Gastroesophageal sphincter (tissue), 4 donors: ENCODE data around the gene CNTNAP1. TPM values are rescaled to one million over a fixed set of nuclear protein-coding genes. Genes with fewer than 3 reads are reported as not detected.

Source experiments
- ATAC-seq: fragments of 150-250 bp; one replicate; pipeline ENCODE4 v1.9.1; 2016; ENCODE audit warnings: mild to moderate bottlenecking, moderate library complexity
- H3K27ac ChIP-seq, 4 donors: fragments of 200-600 bp; sonication (generic) in 3 of 4; 1 replicate in 3 of 4; 2 replicates in 1 of 4; pipeline ENCODE4 v1.5.1; 2016 to 2019
- H3K27me3 ChIP-seq: fragments of 200-600 bp; sonication (generic); one replicate; pipeline ENCODE4 v1.5.1; 2019
- H3K36me3 ChIP-seq, 2 donors: fragments of 200-600 bp; sonication (generic); one replicate each; pipeline ENCODE4 v1.5.1; 2019; ENCODE audit warnings: control low read depth in 1 of 2
- H3K4me1 ChIP-seq, 3 donors: fragments of 200-600 bp; sonication (generic); 1 replicate in 2 of 3; 2 replicates in 1 of 3; pipeline ENCODE4 v1.5.1; 2016 to 2019; ENCODE audit warnings: control low read depth in 2 of 3
- H3K4me3 ChIP-seq, 2 donors: fragments of 200-600 bp; sonication (generic); one replicate each; pipeline ENCODE4 v1.5.1; 2019; ENCODE audit warnings: mild to moderate bottlenecking in 1 of 2, moderate library complexity in 1 of 2
- H3K9me3 ChIP-seq, 3 donors: fragments of 200-600 bp; sonication (generic); one replicate each; pipeline ENCODE4 v1.5.1; 2017 to 2019; ENCODE audit warnings: control low read depth in 2 of 3
- EP300 ChIP-seq: sonication (generic); formaldehyde crosslinking; IDR thresholded peaks from one replicate; pipeline ENCODE4 v1.6.1; 2017; ENCODE audit warnings: antibody characterized with exemption, mild to moderate bottlenecking
- POLR2A ChIP-seq, 2 donors: fragments of 450-650 bp; IDR thresholded peaks; one replicate each; pipeline ENCODE4 v1.6.1; 2017; ENCODE audit warnings: antibody characterized with exemption in 2 of 2, mild to moderate bottlenecking in 2 of 2, moderate library complexity in 1 of 2
- POLR2AphosphoS5 ChIP-seq: sonication (generic); formaldehyde crosslinking; IDR thresholded peaks from one replicate; pipeline ENCODE4 v1.6.1; 2017; ENCODE audit warnings: antibody characterized with exemption
- WGBS, 2 donors: methylation state at CpG; one replicate each; pipeline ENCODE4 v1.1.5; 2018; ENCODE audit warnings: low coverage in 1 of 2; 5-methylcytosine and 5-hydroxymethylcytosine counted together
- total RNA-seq, 4 donors: library from RNA; depleted of rRNA; stranded (reverse); fragments of >200 nt; gene quantifications; one replicate each; pipeline ENCODE4 v1.1.0, GENCODE V29; 2016
- TF ChIP-seq, protein P1 (sequence below), 4 experiments: fragments of 200-600 bp in 2 of 4; fragments of 450-650 bp in 2 of 4; sonication (generic) in 1 of 4; IDR thresholded peaks; one replicate each; pipeline ENCODE4 v1.5.1; 2017 to 2019; ENCODE audit warnings: antibody characterized with exemption in 4 of 4, mild to moderate bottlenecking in 2 of 4, moderate library complexity in 2 of 4

CNTNAP1 gene
- total RNA-seq, 4 donors from 2014 or later, result 1.7 to 14.5 (median 9.1) TPM

GRCh38 chr17:42690596-42690995 is 8.3 kb downstream of the CNTNAP1 start:
- Histone ChIP-seq H3K9me3 (no peaks in the 10 kb centered on the region), H3K27ac (no peak overlapping the region), H3K36me3 (peaks cover 0 to 100% of the 10 kb centered on the region in 2 donors), H3K4me1 (no peaks in the 10 kb centered on the region), H3K27me3 (no peaks in the 10 kb centered on the region), H3K4me3 (no peak overlapping the region)
- no peak for ATAC-seq
- 73 to 100% methylated on average over 1 to 5 of the region's 10 CpGs for WGBS, 2 donors
- TF ChIP-seq, protein P1, sequence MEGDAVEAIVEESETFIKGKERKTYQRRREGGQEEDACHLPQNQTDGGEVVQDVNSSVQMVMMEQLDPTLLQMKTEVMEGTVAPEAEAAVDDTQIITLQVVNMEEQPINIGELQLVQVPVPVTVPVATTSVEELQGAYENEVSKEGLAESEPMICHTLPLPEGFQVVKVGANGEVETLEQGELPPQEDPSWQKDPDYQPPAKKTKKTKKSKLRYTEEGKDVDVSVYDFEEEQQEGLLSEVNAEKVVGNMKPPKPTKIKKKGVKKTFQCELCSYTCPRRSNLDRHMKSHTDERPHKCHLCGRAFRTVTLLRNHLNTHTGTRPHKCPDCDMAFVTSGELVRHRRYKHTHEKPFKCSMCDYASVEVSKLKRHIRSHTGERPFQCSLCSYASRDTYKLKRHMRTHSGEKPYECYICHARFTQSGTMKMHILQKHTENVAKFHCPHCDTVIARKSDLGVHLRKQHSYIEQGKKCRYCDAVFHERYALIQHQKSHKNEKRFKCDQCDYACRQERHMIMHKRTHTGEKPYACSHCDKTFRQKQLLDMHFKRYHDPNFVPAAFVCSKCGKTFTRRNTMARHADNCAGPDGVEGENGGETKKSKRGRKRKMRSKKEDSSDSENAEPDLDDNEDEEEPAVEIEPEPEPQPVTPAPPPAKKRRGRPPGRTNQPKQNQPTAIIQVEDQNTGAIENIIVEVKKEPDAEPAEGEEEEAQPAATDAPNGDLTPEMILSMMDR (IDR thresholded peaks at IDR 0.05), result no peak
- TF ChIP-seq POLR2AphosphoS5 (no peak), POLR2A (IDR thresholded peaks at IDR 0.05) (no peak), EP300 (no peak)

GRCh38 chr17:42691021-42691545 is 8.8 kb downstream of the CNTNAP1 start:
- Histone ChIP-seq H3K4me3 (no peak overlapping the region), H3K27ac (no peak overlapping the region), H3K27me3 (no peaks in the 10 kb centered on the region), H3K36me3 (peaks cover 0 to 100% of the 10 kb centered on the region in 2 donors), H3K9me3 (no peaks in the 10 kb centered on the region), H3K4me1 (no peaks in the 10 kb centered on the region)
- 60 to 100% methylated on average over 1 to 5 of the region's 12 CpGs for WGBS, 2 donors
- TF ChIP-seq, protein P1 (IDR thresholded peaks at IDR 0.05), result no peak
- no peak for TF ChIP-seq POLR2AphosphoS5
- no peak for TF ChIP-seq POLR2A (IDR thresholded peaks at IDR 0.05)
- no peak for ATAC-seq

DNA sequence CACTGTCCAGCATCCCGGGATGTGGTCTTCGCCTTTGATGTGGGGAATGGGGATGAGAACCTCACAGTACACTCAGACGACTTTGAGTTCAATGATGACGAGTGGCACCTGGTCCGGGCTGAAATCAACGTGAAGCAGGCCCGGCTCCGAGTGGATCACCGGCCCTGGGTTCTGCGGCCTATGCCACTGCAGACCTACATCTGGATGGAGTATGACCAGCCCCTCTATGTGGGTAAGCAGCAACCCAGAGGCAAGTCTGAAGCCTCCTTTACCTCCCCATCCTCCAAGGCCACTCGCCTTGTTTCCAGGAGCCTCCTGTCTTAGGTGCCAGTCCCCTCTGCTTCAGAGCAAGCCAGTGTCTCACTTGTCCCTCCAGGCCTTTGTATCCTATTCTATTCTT is 10.2 kb downstream of the CNTNAP1 start:
- Histone ChIP-seq H3K27ac (no peak overlapping the region), H3K27me3 (no peaks in the 10 kb centered on the region), H3K9me3 (no peaks in the 10 kb centered on the region), H3K36me3 (peaks cover 0 to 100% of the 10 kb centered on the region in 2 donors), H3K4me1 (no peaks in the 10 kb centered on the region), H3K4me3 (no peak overlapping the region)
- ATAC-seq, result no peak
- TF ChIP-seq POLR2A (IDR thresholded peaks at IDR 0.05) (no peak), EP300 (no peak), POLR2AphosphoS5 (no peak)
- TF ChIP-seq, protein P1 (IDR thresholded peaks at IDR 0.05), result no peak
- 66 to 88% methylated on average over 3 to 7 of the region's 11 CpGs for WGBS, 2 donors

DNA sequence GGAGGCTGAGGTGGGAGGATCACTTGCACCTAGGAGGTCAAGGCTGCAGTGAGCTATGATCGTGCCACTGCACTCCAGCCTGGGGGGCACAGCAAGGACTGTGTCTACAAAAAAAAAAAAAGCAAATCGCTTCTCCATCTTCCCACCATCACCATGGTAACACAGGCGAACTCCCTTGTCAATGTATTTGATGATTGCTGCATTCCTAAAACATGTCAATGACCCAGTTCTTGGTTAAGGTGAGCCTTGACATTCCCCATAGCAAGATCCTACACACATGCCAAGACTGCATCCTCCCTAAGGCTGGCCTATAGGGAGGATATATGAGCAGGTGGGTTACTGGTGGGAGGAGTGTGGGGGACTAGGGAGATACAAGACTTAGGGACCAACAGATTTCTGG is 12.2 kb downstream of the CNTNAP1 start:
- WGBS, 2 donors, result 81 to 82% methylated on average over 3 of the region's 3 CpGs
- peaks cover 0 to 98% of the 10 kb centered on the region in 2 donors for H3K36me3 ChIP-seq

GRCh38 chr17:42695500-42695899 is 13.2 kb downstream of the CNTNAP1 start:
- peaks cover 0 to 98% of the 10 kb centered on the region in 2 donors for H3K36me3 ChIP-seq

More for the DNA sequence above, 12.2 kb downstream of the CNTNAP1 start:
- no peak for TF ChIP-seq POLR2AphosphoS5
- TF ChIP-seq POLR2A (IDR thresholded peaks at IDR 0.05), result no peak
- TF ChIP-seq, protein P1 (IDR thresholded peaks at IDR 0.05), result no peak
- TF ChIP-seq EP300, result no peak
- peaks cover 0 to 11% (median 3%) of the 10 kb centered on the region in 3 donors for H3K4me1 ChIP-seq
- no peak for ATAC-seq
- no peaks in the 10 kb centered on the region for H3K9me3 ChIP-seq
- no peak overlapping the region for H3K27ac ChIP-seq
- H3K27me3 ChIP-seq, result no peaks in the 10 kb centered on the region
- no peak overlapping the region for H3K4me3 ChIP-seq

More at GRCh38 chr17:42695500-42695899, 13.2 kb downstream of the CNTNAP1 start:
- Histone ChIP-seq H3K9me3 (no peaks in the 10 kb centered on the region), H3K4me1 (peaks cover 0 to 15% (median 3%) of the 10 kb centered on the region in 3 donors), H3K27me3 (no peaks in the 10 kb centered on the region), H3K4me3 (no peak overlapping the region), H3K27ac (no peak overlapping the region)
- TF ChIP-seq, protein P1 (IDR thresholded peaks at IDR 0.05), result no peak
- TF ChIP-seq POLR2A (IDR thresholded peaks at IDR 0.05), result no peak
- TF ChIP-seq EP300, result no peak
- no peak for TF ChIP-seq POLR2AphosphoS5
- no peak for ATAC-seq
- WGBS, 2 donors, result 85 to 89% methylated on average over 7 to 13 of the region's 20 CpGs
